Bone marrow (tissue), 2 donors: ENCODE data around the gene VRK2.
"Not testable (repeated sequence)": the region's sequence is repeated elsewhere in the genome, so short reads cannot be mapped to it uniquely, and the experiment has no call there.

ENCODE experiments used
- DNase-seq, 2 donors: peaks; one replicate each; lab custom pipeline; 2025; lab: John Stamatoyannopoulos, UW

VRK2 gene

GRCh38 chr2:58055033-58055786 is 8.6 kb downstream of the VRK2 start:
- no peak for DNase-seq

GRCh38 chr2:58056192-58056916 is 9.7 kb downstream of the VRK2 start:
- DNase-seq, result no peak

GRCh38 chr2:58057707-58058530 is 11.3 kb downstream of the VRK2 start:
- no peak for DNase-seq

GRCh38 chr2:58063641-58064040 is 17.0 kb downstream of the VRK2 start:
- no peak for DNase-seq

- no peak for DNase-seq
These were observed 17.5 kb downstream of the VRK2 start for GRCh38 chr2:58064086-58064485.

- DNase-seq, result no peak
These were observed 18.6 kb downstream of the VRK2 start for GRCh38 chr2:58065248-58065647.

GRCh38 chr2:58067001-58067400 is 20.4 kb downstream of the VRK2 start:
- no peak for DNase-seq

- no peak for DNase-seq
These were observed 24.2 kb downstream of the VRK2 start for GRCh38 chr2:58070765-58071164.

- DNase-seq, result no peak
These were observed 25.5 kb downstream of the VRK2 start for GRCh38 chr2:58072102-58072501.

GRCh38 chr2:58073008-58073407 is 26.4 kb downstream of the VRK2 start:
- DNase-seq, result no peak

- DNase-seq, result no peak
These were observed 27.1 kb downstream of the VRK2 start for GRCh38 chr2:58073751-58074150.

GRCh38 chr2:58081000-58081399 is 34.4 kb downstream of the VRK2 start:
- no peak for DNase-seq

- no peak for DNase-seq
These were observed 42.5 kb downstream of the VRK2 start for GRCh38 chr2:58089081-58089480.

GRCh38 chr2:58092772-58093171 is 46.2 kb downstream of the VRK2 start:
- not testable (repeated sequence) for DNase-seq

GRCh38 chr2:58097025-58097424 is 50.4 kb downstream of the VRK2 start:
- DNase-seq, result no peak

GRCh38 chr2:58098254-58099095 is 51.9 kb downstream of the VRK2 start:
- no peak for DNase-seq

GRCh38 chr2:58099096-58099769 is 52.6 kb downstream of the VRK2 start:
- no peak for DNase-seq

GRCh38 chr2:58101500-58101899 is 54.9 kb downstream of the VRK2 start:
- DNase-seq, result no peak

GRCh38 chr2:58106896-58107295 is 60.3 kb downstream of the VRK2 start:
- DNase-seq, result no peak

- peak in 1 of 2 donors; percentile 44 for DNase-seq
These were observed 61.5 kb downstream of the VRK2 start for GRCh38 chr2:58107803-58108710.
